ENCODE results near the gene ETFBKMT. TPM values are rescaled to one million over a fixed set of nuclear protein-coding genes. Genes with fewer than 3 reads are reported as not detected.

ETFBKMT gene
- total RNA-seq, 1 donor from 2014 or later: 3.7 TPM

DNA sequence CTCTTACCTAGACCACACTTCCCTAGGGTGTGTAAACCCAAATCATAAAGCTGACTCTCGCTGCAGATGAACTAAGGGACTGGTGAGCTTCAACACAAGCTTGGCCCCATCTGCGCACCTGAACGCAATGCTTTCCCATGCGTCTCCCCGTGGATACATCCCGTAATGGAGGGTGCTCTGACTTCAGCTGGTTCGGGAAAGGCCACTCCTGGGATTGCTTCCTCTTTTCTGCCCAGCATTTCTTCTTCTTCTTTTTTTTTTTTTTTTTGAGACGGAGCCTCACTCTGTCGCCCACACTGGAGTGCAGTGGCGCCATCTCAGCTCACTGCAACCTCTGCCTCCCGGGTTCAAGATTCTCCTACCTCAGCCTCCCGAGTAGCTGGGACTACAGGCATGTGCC is 27.7 kb upstream of the ETFBKMT start:
- Mint-ChIP-seq H3K4me3 (ENCODE audit: unreplicated experiment) (no peak overlapping the region), H3K36me3 (ENCODE audit: unreplicated experiment) (no peaks in the 10 kb centered on the region), H3K4me1 (ENCODE audit: unreplicated experiment) (peaks cover 17% of the 10 kb centered on the region), H3K27me3 (ENCODE audit: unreplicated experiment) (no peaks in the 10 kb centered on the region), H3K9me3 (ENCODE audit: unreplicated experiment) (no peaks in the 10 kb centered on the region), H3K27ac (ENCODE audit: unreplicated experiment) (no peak overlapping the region)
- TF ChIP-seq CTCF (IDR thresholded peaks at IDR 0.05): no peak
- DNase-seq (ENCODE audit: extremely low spot score, unreplicated experiment): no peak

- H3K4me1 Mint-ChIP-seq (ENCODE audit: unreplicated experiment): peaks cover 17% of the 10 kb centered on the region
- H3K4me3 Mint-ChIP-seq (ENCODE audit: unreplicated experiment): no peak overlapping the region
- DNase-seq (ENCODE audit: extremely low spot score, unreplicated experiment): no peak
- H3K27ac Mint-ChIP-seq (ENCODE audit: unreplicated experiment): no peak overlapping the region
- no peaks in the 10 kb centered on the region for H3K27me3 Mint-ChIP-seq (ENCODE audit: unreplicated experiment)
- H3K9me3 Mint-ChIP-seq (ENCODE audit: unreplicated experiment): no peaks in the 10 kb centered on the region
- H3K36me3 Mint-ChIP-seq (ENCODE audit: unreplicated experiment): no peaks in the 10 kb centered on the region
- no peak for TF ChIP-seq CTCF (IDR thresholded peaks at IDR 0.05)
Observed at GRCh38 chr12:31633464-31633863, 26.0 kb upstream of the ETFBKMT start.

- Mint-ChIP-seq H3K36me3 (ENCODE audit: unreplicated experiment) (no peaks in the 10 kb centered on the region), H3K9me3 (ENCODE audit: unreplicated experiment) (no peaks in the 10 kb centered on the region), H3K27ac (ENCODE audit: unreplicated experiment) (no peak overlapping the region), H3K27me3 (ENCODE audit: unreplicated experiment) (no peaks in the 10 kb centered on the region), H3K4me1 (ENCODE audit: unreplicated experiment) (peaks cover 12% of the 10 kb centered on the region), H3K4me3 (ENCODE audit: unreplicated experiment) (no peak overlapping the region)
- DNase-seq (ENCODE audit: extremely low spot score, unreplicated experiment): no peak
- no peak for TF ChIP-seq CTCF (IDR thresholded peaks at IDR 0.05)
Observed at GRCh38 chr12:31634620-31635019, 24.9 kb upstream of the ETFBKMT start.

GRCh38 chr12:31641509-31642090 is 17.9 kb upstream of the ETFBKMT start:
- peaks cover 6% of the 10 kb centered on the region for H3K4me1 Mint-ChIP-seq (ENCODE audit: unreplicated experiment)
- no peak for TF ChIP-seq CTCF (IDR thresholded peaks at IDR 0.05)
- peaks cover 4% of the 10 kb centered on the region for H3K27me3 Mint-ChIP-seq (ENCODE audit: unreplicated experiment)
- H3K27ac Mint-ChIP-seq (ENCODE audit: unreplicated experiment): no peak overlapping the region
- H3K36me3 Mint-ChIP-seq (ENCODE audit: unreplicated experiment): no peaks in the 10 kb centered on the region
- H3K9me3 Mint-ChIP-seq (ENCODE audit: unreplicated experiment): no peaks in the 10 kb centered on the region
- DNase-seq (ENCODE audit: extremely low spot score, unreplicated experiment): no peak
- H3K4me3 Mint-ChIP-seq (ENCODE audit: unreplicated experiment): no peak overlapping the region

GRCh38 chr12:31644536-31644935 is 15.0 kb upstream of the ETFBKMT start:
- no peak overlapping the region for H3K4me3 Mint-ChIP-seq (ENCODE audit: unreplicated experiment)
- H3K27ac Mint-ChIP-seq (ENCODE audit: unreplicated experiment): no peak overlapping the region
- H3K4me1 Mint-ChIP-seq (ENCODE audit: unreplicated experiment): peaks cover 5% of the 10 kb centered on the region
- DNase-seq (ENCODE audit: extremely low spot score, unreplicated experiment): no peak
- H3K36me3 Mint-ChIP-seq (ENCODE audit: unreplicated experiment): no peaks in the 10 kb centered on the region
- no peaks in the 10 kb centered on the region for H3K9me3 Mint-ChIP-seq (ENCODE audit: unreplicated experiment)
- peaks cover 4% of the 10 kb centered on the region for H3K27me3 Mint-ChIP-seq (ENCODE audit: unreplicated experiment)
- TF ChIP-seq CTCF (IDR thresholded peaks at IDR 0.05): no peak

Data from osteocyte (in vitro differentiated cells).